Anterior cingulate cortex (tissue), 58 donors: ENCODE measurements around the gene FLVCR2.
"Not testable (repeated sequence)": the region's sequence is repeated elsewhere in the genome, so short reads cannot be mapped to it uniquely, and the experiment has no call there.

Experiments
- DNase-seq, 58 donors: peaks; one replicate each; lab custom pipeline; 2025; lab: John Stamatoyannopoulos, UW

FLVCR2 gene

DNA sequence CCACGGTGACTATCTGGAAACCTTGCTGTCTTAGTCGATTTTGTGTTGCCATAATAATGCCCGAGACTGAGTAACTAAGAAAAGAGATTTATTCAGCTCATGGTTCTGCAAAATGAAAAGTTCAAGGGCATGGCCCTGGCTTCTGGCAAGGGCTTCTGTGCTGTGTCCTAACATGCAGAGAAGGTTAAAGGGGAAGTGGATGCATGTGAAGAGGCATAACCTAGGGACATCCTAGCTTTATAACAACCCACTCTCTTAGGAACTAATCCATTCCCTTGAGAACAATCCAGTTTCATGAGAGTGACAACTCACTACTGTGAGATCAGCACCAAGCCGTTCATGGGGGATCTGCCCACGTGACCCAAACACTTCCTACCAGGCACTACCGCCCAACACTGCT lies 11.5 kb downstream of the FLVCR2 start:
- no peak for DNase-seq

DNA sequence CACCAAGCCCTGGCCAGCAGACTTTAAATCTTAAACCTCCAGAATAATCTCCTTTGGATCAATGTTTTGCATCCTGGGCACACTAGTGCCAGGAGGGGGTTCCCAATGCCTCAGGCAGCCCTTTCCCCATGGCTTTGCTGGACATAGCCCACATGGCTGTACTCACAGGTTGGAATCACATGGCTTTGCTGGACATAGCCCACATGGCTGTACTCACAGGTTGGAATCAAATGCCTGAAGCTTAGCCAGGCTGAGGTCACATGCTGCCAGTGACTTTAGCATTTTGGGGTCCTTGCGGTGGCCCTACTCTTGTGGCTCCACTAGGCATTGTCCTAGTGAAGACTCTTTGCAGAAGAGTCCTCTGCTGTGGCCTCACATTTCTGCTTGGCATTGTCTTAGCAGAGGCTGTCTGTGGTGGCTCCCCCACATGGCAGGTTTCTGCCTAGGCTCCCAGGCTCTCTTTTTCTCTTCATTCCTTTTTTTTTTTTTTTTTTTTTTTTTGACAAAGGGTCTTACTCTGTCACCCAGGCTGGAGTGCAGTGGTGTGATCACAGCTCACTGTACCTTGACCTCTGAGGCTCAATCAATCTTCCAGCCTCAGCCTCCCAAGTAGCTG lies 13.0 kb downstream of the FLVCR2 start:
- DNase-seq: no peak

GRCh38 chr14:75591987-75592575 lies 13.7 kb downstream of the FLVCR2 start:
- no peak for DNase-seq

GRCh38 chr14:75595226-75595625 lies 16.8 kb downstream of the FLVCR2 start:
- DNase-seq: no peak

- peak in 1 of 58 donors; percentile 3 for DNase-seq
Observed at GRCh38 chr14:75597149-75597548, 18.7 kb downstream of the FLVCR2 start.

GRCh38 chr14:75600100-75600499 lies 21.7 kb downstream of the FLVCR2 start:
- DNase-seq: not testable (repeated sequence)

DNA sequence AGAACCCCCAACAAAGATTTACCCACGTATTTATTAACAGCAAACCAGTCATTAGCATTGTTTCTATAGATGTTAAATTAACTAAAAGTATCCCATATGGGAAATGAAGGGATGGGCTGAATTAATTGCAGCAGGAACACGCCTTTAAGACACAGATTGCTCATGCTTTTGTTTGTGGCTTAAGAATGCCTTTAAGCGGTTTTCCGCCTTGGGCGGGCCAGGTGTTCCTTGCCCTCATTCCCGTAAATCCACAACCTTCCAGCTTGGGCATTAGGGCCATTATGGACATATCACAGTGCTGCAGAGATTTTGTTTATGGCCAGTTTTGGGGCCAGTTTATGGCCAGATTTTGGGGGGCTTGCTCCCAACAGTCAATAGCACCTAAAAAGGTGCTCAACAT lies 22.6 kb downstream of the FLVCR2 start:
- not testable (repeated sequence) for DNase-seq

GRCh38 chr14:75602503-75602902 lies 24.1 kb downstream of the FLVCR2 start:
- no peak for DNase-seq

- DNase-seq: peak in 1 of 58 donors; percentile 3
Observed at GRCh38 chr14:75604979-75605851, 26.8 kb downstream of the FLVCR2 start.

DNA sequence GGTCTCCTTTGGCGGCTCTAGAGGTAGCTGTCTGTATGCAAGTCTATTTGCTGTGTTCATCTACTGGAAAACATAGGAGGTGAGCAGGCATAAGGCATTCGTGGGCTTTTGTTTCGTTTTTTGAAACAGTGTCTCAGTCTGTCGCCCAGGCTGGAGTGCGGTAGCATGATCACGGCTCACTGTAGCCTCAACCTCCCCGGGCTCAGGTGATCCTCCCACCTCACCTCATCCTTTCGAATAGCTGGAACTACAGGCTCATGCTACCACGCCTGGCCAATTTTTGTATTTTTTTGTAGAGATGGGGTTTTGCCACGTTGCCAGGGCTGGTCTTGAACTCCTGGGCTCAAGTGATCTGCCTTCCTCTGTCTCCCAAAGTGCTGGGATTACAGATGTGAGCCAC lies 27.5 kb downstream of the FLVCR2 start:
- DNase-seq: no peak

GRCh38 chr14:75607044-75607443 lies 28.6 kb downstream of the FLVCR2 start:
- no peak for DNase-seq

DNA sequence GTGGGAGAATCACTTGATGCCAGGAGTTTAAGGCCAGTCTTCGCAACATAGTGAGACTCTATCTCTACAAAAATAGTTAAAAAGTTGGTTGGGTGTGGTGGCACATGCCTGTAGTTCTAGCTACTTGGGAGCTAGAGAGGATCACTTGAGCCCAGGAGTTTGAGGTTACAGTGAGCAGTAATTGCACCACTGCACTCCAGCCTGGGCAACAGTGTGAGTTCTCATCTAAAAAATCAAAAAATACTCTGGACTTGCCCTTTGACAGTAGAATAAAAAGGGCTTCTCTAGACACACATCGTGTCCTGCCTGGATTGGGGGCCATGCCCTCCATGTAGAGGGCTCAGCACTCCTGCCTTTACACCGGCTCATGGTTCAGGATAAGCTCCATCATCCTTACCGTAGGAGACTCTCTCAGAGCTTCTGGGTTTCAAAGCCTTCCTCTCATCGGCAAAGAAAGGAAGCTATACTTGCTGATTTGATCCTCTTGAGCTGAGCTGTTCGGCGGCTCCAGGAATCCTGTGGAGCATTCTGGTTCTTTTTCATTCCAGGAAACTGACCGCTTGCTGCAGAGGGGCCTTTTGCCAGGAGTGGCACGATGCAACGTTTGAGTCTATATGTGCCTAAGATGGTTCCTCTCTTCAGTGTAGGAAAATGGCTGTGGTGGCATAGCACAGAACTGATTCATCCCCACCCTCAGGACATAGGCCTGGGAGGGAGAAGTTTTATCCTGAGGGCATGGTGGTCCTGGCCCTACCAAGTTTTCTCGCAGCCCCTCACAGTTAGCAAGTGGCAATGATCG lies 29.6 kb downstream of the FLVCR2 start:
- DNase-seq: no peak

- DNase-seq: no peak
Observed at GRCh38 chr14:75609116-75609515, 30.7 kb downstream of the FLVCR2 start.

DNA sequence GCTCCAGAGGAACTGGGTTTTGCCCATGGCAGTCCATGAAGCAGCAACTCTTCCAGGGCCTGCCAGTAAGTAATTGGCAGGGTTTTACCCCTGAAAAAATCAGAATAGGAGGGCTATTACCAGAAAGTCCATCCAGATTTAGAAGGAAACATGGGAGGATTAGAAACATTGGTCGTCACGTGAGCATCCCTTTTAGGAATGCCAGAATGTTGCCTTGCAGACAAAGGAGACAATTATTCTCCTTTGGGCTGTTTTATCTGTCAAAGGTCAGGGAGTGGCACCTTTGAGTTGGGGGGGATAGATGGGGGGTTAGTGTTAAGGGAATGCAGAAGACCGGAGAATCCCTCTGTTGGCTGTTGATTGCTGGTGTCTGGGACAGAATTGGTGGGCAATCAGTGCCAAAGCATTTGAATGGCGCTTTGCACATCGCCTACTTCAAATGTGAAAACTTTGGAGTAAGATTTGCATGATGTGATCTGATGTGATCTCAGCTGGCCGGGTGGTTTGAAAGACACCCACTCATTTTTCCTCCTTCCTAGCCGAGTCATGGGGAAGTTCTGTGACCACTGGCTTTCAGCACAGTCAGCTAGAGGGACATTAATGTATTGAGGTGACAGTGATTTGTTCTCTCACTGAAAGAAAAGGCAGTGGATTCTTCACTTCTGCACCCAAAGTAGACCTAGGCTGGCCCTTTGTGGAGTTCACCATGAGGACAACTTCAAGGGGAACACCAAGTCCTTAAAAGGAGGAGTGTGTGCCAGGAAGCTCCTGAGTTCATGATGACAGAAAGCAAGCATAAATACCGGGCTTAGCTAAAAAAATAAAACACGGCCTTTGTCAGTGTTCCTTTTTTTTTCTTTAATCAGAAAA lies 31.4 kb downstream of the FLVCR2 start:
- DNase-seq: peak in 2 of 58 donors; percentile 4 to 6

- DNase-seq: no peak
Observed at GRCh38 chr14:75610834-75611233, 32.4 kb downstream of the FLVCR2 start.

DNA sequence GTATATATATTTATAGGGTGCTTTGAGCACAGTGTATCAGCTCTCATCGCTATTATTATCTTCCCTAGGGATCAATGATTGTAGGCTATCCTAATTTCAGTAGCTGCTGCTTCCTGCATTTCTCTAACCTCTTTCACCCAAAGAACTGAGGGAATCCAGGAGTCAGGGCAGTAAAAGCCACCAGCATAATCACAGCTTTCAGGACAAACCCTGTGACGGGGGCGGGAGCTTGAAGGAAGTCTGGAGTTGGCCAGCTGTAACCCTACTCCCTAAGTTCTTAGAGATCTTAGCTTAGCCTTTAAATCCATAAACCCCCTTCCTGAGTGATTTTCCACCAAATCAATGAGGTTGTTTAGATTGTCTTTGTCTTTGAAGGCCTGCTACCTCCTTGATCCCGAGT lies 33.7 kb downstream of the FLVCR2 start:
- no peak for DNase-seq

DNA sequence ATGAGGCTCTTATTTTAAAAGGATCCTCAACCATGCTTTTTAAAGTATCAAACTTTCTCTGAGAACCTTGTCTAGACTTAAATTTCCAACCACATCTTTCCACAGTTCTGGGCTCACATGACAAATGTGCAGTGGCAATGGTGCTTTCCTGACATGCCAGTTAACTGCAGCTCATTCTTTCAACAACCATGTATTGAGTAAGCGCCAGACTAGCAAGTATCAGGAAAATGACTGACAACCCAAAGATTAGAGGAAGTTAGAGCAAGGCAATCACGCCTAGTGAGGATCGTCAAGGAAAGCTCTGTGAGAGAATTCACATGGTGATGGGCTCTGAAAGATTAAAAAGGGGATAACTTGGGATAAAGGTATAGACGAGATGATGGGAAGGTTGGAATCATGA lies 35.8 kb downstream of the FLVCR2 start:
- DNase-seq: no peak

GRCh38 chr14:75615200-75615599 lies 36.8 kb downstream of the FLVCR2 start:
- peak in 7 of 58 donors; percentile 1 to 10 (median 7) for DNase-seq

- DNase-seq: no peak
Observed at GRCh38 chr14:75619548-75619947, 41.1 kb downstream of the FLVCR2 start.

DNA sequence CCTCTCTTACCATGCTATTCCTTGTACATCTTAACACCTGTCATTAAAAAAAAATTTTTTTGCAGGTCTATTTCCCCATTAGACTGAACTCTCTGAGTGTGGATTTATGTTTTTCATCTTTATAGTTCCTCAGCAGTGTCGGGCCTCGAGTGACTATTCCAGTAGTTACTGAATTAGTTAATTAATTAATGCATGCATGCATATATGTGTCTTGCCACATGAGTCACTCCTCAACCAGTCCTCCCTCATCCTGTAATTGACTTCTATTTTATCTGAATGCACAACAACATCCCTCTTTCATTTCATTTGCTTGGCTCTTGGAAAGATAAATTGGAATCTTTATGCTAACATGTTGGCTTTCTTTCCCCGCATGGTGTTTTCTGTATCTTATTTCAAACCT lies 46.6 kb downstream of the FLVCR2 start:
- no peak for DNase-seq
